HG02610 (cell line): ENCODE data around the gene GRP.
"Not testable (repeated sequence)": the region's sequence is repeated elsewhere in the genome, so short reads cannot be mapped to it uniquely, and the experiment has no call there.

Source experiments
- ATAC-seq: cut with Tn5 transposase; IDR thresholded peaks from one replicate; pipeline ENCODE4 v1.9.1; 2021; ENCODE audit warnings: mild to moderate bottlenecking, moderate library complexity; ENCODE audit not compliant: unreplicated experiment

GRP gene

DNA sequence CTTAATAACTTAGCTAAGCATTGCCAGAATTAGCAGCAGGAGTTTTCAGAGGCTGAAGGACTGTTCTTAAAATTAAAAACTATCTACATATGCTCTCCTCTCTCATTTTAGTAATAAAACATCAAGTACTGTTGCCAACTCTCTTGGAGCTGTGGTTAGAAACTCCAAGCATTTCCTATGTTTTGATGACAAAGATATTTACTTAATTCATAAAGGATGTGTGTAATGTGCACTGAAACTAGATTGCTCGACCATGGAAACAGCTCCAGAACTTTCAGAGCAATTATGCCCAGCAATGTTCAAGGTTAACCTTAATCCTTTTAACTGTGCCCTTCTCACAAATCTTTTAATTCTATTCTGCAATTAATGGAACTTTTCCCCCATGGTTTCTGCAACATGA is 8.4 kb downstream of the GRP start:
- no peak for ATAC-seq

DNA sequence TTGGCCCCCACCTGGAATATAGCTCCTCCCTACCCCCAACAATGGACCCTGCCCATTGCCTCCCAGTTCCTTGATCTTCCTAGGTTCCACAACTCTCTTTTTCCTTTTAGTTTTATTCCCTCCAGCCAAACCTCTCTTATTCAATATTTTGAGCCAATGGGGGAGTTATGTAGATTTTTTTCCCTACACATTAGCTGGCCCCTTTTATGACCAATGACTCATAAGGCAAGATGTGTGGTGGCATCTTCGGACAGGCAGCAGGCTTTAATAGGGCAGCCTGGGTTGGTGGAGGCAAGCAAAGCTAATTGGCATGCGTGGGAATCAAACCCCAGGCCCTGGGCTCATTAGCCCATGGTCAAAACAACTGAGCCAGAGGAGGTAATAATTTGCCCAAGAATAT is 9.2 kb downstream of the GRP start:
- no peak for ATAC-seq

DNA sequence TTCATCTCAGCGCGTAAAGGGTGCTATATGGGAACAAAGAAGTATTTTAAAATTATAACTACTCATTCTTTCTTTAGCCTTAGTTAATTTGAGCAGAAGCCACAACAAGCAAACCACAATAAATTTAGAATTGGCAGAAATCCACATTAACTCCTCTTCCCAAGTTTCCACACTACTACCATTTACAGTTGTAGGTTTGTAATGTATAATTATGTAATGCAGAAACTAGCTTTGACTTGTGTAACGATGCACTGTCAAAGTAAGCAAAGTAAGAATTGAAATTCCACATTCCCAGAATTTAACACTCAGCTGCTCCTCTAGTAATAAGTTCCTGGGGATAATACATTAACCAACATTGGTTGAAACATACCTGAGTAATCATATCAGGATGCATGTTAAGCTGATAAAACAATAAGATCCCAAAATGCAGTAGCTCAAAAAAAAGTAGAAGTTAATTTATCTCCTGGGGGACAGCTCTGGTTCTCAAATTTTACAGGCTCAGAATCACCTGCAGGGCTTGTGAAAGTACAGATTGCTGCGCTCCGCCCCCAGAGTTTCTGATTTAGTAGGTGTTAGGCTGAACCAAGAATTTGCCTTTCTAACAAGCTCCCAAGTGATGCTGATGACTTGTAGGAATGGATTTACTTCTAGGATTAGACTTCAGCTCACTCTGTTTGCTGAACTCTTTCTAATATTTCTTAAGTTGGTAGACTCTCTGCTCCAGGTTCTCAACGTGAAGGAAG is 9.9 kb downstream of the GRP start:
- no peak for ATAC-seq

DNA sequence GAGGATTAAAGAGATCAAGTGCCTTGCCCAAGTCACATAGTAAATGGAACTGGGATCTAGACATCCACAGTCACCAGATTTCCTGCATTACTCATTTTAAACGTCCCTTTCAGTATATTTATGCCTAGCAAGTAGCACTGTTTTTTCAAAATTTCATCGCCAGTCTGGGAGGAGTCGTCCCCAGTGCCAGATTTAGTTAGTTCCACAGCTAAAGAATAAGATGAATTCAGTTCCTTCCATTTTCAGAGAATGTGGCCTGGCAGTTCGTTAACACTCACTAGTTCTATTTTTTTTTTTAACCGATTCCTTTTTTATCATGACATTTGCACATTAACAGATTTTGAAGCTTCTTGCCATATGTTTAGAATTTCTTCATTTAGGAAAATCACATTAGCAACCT is 11.2 kb downstream of the GRP start:
- ATAC-seq = no peak

DNA sequence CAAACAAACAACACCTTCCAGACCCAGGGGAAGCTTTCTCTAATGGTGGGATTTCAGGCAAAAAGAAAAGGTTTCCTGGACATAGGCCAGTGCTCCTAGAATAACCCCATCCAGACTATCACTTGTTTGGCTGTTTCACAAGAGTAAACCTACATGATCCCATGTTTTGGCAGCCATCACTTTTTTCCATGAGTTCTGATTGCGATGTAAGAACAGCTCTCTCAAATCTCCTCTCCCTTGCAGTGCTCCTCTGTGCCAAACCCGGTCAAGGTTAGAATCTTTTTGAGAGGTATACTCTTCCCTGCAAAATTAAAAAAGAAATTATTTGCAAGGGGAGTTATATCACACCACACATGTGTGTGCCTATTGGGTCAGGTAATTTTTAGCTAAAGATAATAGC is 11.9 kb downstream of the GRP start:
- ATAC-seq = no peak

DNA sequence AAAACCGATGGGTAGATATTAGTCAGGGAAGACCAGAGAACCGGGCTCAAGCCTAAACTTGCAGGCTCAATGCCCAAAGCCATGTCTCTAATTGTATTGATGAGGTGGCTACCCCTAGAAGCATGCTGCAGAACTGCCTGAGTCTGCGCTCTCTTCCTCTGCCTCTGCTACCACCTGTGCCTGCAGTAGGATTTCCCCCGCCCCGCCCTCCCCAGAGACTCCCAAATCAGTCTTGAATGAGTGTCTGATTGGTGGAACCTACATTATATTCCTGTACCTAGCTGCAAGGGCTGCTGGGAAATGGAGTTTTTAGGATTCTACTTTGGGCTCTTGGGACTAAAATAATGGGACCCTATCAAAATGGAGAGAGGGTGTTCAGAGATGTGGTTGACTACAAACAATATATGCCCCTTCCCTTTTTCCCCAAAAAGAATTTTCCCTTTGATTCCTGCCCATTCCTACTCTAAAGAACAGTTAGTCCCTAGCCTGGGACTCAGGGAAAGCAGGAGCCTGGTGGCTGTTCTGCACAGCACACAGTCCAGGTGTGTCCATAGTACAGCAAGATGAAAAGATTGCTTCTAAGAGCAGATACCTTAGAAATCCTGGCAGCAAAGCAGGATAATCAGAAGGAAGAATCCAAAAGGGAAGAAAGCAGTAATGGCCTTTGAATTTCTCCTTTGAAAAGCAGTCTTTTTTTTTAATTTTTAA is 12.5 kb downstream of the GRP start:
- no peak for ATAC-seq

DNA sequence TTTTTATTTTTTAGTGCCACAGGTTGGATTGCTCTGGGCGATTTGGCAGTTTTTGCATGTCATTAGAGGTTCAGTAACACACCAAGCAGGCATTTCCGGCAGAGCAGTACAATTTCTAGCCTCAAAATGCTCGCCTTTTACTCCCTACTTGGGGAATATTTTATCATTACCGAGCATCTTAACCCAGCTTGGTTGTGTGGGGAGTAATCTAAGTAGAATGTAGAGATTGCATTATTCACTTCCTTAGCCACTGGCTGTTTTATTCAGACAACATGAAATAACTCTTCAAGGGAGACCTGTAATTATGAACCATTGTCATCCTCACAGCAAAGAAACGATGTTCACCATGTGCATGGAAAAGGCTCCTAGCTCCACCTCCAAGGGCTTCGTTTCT is 13.1 kb downstream of the GRP start:
- no peak for ATAC-seq

DNA sequence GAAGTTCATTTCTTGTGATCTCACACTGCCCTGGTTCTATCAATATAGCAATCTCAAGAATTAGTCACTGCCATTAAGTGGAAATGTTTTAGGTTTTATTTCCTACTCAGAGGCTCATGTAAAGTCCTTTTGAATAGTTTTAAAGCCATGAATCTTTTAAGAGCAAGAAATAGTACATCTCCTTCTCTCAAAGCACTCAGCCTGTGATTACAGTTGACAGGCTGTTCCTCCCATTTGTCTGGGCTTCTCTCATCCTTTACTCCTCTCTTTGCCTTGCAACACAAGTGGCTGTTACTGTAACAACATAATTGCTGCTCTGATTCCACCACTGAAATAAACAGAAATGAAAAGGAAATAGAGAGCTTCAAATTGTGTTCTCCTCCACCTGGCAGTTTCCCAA is 18.4 kb downstream of the GRP start:
- ATAC-seq = no peak

DNA sequence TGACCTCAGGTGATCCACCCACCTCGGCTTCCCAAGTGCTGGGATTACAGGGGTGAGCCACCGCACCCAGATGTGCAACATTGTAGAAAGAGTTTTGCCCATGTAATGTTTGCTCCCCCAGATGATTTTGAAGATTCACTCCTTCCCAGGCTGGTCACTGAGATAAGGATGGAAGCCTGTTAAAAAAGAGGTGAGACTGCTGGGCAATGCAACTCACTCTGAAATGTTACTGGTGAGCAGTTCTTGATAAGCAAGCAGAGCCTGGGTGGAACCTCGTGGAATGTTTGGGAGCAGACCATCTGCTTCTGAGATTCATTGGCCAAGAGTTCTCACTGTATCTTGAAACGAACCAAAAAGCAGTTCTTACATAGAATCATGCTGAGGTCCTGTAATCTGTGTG is 19.7 kb downstream of the GRP start:
- ATAC-seq = no peak

DNA sequence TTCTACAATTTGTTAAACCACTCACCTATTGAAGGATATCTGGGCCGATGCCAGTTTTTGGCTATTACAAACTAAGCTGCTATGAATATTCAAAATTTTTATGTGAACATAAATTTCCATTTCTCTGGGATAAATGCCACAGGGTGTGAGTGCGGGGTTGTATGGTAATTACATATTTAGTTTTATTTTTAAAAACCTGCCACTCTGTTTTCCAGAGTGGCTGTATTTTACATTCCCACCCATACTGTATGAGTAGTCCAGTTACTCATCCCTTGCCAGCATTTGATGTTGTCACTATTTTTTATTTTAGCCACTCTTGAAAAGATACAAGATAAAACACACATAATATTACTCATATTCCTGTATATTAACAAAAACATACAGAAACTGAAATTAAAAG is 22.9 kb downstream of the GRP start:
- no peak for ATAC-seq

DNA sequence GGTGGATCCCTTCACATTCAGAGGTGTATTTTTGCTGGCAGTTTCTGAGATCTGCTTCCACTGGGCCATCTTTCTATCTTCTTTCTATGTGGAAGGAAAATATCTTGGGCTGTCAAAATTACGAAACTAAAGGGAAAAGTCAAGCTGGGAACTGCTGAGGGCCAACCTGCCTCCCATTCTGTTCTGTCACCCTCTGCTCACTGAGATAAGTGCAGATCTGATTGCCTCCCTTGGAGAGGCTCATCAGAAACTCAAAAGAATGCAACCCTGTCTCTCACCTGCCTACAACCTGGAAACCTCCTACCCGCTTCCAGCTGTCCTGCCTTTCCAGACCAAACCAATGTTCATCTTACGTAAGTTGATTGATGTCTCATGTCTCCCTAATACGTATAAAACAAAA is 26.8 kb downstream of the GRP start:
- ATAC-seq = no peak

DNA sequence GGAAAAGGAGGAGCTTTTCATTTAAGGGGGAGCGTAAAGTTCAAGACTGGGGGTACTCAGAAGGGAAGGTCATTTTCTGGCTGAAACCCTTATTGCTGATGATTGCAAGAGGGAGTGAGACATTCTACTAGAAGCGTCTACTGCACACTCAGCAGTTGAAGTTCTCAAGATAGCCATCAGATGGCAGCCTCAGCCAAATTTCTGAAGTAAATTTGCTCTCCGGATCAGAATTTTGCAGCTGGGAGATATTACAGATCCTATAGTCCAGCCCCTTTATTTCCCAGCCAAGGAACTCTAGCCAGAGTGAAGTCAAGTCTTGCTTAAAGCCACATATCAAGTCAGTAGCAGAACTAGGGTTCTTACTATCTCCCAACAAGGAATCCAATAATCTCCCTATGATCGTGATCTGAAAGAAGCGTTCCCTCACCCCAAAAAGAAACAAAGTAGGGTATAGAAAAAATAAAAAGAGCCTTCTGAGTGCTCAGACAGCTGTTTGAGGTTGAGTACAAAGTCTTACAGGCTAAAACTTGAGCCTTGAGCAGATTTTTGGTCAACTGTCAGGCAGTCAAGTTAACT is 29.3 kb downstream of the GRP start:
- no peak for ATAC-seq

DNA sequence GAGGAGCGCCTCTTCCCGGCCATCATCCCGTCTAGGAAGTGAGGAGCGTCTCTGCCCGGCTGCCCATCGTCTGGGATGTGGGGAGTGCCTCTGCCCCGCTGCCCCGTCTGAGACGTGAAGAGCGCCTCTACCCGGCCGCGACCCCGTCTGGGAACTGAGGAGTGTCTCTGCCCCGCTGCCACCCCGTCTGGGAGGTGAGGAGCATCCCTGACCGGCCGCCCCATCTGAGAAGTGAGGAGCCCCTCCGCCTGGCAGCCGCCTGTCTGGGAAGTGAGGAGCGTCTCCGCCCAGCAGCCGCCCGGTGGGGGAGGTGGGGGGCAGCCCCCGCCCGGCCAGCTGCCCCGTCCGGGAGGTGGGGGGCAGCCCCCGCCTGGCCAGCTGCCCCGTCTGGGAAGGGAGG is 35.5 kb downstream of the GRP start:
- ATAC-seq = not testable (repeated sequence)

DNA sequence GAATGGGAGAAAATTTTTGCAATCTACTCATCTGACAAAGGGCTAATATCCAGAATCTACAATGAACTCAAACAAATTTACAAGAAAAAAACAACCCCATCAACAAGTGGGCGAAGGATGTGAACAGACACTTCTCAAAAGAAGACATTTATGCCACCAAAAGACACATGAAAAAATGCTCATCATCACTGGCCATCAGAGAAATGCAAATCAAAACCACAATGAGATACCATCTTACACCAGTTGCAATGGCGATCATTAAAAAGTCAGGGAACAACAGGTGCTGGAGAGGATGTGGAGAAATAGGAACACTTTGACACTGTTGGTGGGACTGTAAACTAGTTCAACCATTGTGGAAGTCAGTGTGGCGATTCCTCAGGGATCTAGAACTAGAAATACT is 41.9 kb downstream of the GRP start:
- ATAC-seq = not testable (repeated sequence)

DNA sequence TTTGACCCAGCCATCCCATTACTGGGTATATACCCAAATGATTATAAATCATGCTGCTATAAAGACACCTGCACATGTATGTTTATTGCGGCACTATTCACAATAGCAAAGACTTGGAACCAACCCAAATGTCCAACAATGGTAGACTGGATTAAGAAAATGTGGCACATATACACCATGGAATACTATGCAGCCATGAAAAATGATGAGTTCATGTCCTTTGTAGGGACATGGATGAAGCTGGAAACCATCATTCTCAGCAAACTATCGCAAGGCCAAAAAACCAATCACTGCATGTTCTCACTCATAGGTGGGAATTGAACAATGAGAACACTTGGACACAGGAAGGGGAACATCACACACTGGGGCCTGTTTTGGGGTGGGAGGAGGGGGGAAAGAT is 42.3 kb downstream of the GRP start:
- ATAC-seq = not testable (repeated sequence)

DNA sequence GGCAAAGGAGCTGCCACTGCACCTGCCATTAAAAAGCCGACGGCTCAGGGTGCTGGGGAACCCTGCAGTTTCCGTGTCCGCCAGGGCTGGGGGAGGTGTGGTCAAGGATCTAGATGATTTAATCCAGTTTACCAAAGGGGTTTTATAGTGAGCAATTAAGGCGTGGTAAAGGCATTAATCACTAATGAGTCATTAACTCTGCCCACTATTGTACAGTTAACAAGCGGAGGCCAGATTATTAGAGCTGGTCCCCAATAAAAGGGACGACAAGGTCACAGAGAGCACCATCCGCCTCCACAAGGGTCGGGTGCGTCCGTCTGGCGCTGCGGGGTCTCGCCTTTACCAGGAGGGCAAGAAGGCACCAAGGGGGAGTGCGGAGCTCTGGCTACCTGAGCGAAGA is 43.7 kb downstream of the GRP start:
- no peak for ATAC-seq

DNA sequence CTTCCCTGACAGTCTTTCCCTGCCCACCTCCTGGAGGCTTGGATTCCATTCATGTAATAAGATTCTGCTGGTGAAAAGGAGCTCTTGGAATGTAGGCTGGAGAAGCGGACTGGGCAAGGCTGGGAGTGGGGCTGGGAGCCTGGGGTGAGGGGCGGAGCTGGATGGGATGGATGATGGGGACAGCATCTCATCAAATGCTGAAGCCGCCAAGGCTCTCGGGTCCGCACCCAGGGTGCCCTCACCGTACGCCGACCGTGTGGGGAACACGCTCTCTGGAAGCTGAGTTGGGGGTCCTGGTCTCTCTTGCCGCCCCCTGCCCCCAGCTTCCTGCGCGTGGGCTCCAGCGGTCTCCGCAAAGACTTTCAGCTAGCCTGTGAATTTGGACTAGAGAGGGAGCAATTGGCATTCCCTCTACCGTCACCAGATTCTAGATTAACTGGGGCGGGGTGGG is 44.2 kb downstream of the GRP start:
- ATAC-seq = no peak

DNA sequence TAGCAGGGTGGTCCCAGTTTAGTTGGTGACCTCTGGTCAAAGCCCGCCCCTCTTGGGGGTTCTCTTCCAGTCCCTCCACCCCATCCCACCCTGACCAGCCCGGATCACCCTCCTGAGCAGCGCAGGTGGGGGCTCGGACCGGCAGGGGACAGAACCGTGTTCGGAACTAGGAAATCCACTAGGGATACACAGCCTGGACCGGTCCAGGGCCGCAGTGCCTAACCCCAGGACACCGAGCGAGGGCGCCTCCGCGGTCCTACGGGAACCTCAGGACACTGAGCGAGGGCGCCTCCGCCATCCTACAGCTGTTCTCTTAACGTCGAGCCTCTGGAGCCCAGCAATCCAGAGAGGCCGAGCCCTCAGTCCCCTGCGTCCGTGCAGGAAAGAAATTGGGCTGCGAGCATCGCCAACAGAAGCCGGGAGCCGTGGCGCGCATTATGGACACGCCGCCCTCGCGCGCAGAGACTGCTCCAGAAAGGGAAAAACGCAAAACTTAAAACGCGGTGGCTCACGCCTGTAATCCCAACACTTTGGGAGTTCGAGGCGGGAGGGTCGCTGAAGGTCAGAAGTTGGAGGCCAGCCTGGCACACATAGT is 44.8 kb downstream of the GRP start:
- no peak for ATAC-seq

DNA sequence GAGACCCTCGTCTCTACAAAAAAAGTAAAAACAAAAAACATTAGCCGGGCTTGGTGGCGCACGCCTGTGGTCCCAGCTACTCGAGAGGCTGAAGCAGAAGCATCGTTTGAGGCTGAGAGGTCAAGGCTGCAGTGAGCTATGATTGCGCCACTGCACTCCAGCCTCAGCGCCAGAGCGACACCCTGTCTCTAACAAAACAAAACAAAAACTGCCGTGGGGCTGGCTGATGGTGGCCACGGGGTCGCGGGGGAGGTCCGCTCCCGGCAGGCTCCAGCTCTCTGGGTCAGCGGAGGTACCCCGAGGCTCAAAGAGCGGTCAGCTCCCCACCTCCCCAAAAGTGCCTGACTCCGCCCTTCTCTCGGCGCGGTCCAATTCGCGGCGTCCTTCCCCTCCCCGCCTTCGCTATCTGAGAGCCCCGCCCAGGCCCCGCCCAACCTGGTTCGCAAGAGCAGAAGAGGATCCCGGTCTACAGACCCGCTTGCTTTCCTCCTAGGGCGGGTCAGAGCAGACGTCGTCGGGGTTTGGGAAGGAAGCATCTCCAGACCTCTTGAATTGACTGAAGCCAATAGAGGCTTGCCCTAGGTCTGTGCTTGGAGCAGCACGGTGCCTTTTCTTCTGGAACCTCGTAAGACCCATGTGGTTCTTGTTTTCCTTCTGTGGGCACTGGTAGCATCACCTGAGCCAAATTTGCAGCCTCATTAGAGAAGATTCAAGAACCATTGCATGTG is 45.5 kb downstream of the GRP start:
- ATAC-seq = peak; percentile 48

DNA sequence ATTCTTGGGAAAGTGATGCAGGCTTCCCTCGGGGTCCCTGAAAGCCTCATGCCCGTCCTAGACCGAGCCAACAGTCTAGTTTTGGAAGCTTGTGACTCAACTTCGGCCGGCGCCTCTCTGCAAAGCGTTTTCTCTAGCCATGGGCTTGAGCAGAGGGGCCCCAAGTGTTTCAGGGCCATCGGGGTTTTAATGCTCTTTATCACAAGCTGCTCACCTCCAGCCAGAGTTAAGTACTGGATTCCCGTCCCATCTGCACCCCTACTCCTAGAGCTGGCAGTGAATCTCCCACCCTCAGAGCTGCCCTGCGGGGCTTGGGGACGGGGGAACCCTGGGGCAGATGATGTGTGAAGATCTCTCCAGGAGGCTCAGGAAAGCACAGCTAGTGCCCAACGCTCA is 46.0 kb downstream of the GRP start:
- no peak for ATAC-seq

DNA sequence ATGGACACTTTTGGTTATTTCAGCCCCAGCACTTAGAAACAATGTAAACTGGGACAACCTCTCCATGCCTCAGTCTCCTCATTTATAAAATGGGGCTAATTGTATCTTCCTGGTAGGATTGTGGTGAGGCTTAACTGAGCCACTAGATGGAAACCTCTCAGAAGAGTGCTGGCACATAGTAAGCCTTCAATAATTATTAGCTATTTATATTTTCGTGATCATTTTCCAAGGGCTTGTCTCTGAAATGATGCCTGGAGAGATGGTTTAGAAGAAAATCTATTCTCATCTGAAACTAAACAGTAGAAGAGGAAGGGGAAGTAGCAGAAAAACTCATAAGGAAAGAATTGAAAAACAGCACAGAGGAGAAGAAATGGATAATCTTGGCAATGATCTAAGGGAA is 46.5 kb downstream of the GRP start:
- no peak for ATAC-seq
